Measurements from ENCODE around the gene RFX4. TPM values are rescaled to one million over a fixed set of nuclear protein-coding genes. Genes with fewer than 3 reads are reported as not detected.

RFX4 gene
- total and polyA plus RNA-seq, 2 of the 13 experiments (the other 11 are each of a cell fraction or from before 2014, with no cell fraction given): not detected

GRCh38 chr12:106766393-106766826, 183.6 kb downstream of the RFX4 start:
- Histone ChIP-seq H3K27me3 (ENCODE audit: control insufficient read depth in 1 of 2, insufficient read depth in 2 of 2, low read length in 2 of 2) (peaks cover 0 to 2% of the 10 kb centered on the region in 2 experiments; a peak in 1 of 5 replicates), H3K9me3 (ENCODE audit: low read length) (no peaks in the 10 kb centered on the region), H3K9ac (ENCODE audit: insufficient read depth, low read depth, low read length) (no peak overlapping the region), H2AFZ (ENCODE audit: low read length) (no peak overlapping the region), H3K4me1 (ENCODE audit: insufficient read depth, low read length) (peaks cover 54% of the 10 kb centered on the region), H3K36me3 (replicated peaks in 1 of 2; ENCODE audit: control insufficient read depth in 1 of 2, insufficient read depth in 2 of 2, low read length in 2 of 2) (no peaks in the 10 kb centered on the region), H3K79me2 (ENCODE audit: insufficient read depth, low read length) (no peaks in the 10 kb centered on the region), H4K20me1 (ENCODE audit: insufficient read depth, low read length) (no peaks in the 10 kb centered on the region), H3K4me2 (ENCODE audit: low read depth, low read length) (no peak overlapping the region), H3K4me3 (replicated peaks in 1 of 3; ENCODE audit: insufficient read depth in 1 of 3, low read depth in 2 of 3, low read length in 3 of 3) (no peak overlapping the region), H3K27ac (ENCODE audit: extremely low read length, insufficient read depth, low read length) (no peak overlapping the region)
- ChIA-PET POLR2A (interaction anchor here (0.8 kb wide), 1 partner anchor 12 kb away, joined by 3 read pairs; no protein-coding TSS in a partner anchor), CTCF (ENCODE audit: low intra/inter-chr PET ratio, low total read pairs) (no interaction called here)
- WGBS (ENCODE audit: low lambda C conversion rate): 66% methylated on average over 8 of the region's 8 CpGs
- intact Hi-C loops (cut with micrococcal nuclease; ENCODE audit: unreplicated experiment): no loop called here
- no peak for ATAC-seq
- DNase-seq (ENCODE audit: low spot score): no peak
- no TSS peak for BruUV-seq (replicated peaks)
- no peak for FAIRE-seq
- in situ Hi-C loops (cut with HindIII; ENCODE audit: extremely low pct_ligation_motif_present, low pct_unique_long_range_greater_than_20kb): no loop called here
- TF ChIP-seq SRY (CRISPR knock-in tag; IDR thresholded peaks at IDR 0.05) (no peak), ZBTB33 (CRISPR knock-in tag; IDR thresholded peaks at IDR 0.05) (no peak), DZIP1 (CRISPR knock-in tag; IDR thresholded peaks at IDR 0.05) (no peak), ZZZ3 (CRISPR knock-in tag; IDR thresholded peaks at IDR 0.05; ENCODE audit: borderline replicate concordance) (no peak), ZNF281 (CRISPR knock-in tag; IDR thresholded peaks at IDR 0.05; ENCODE audit: borderline replicate concordance) (no peak), NFAT5 (CRISPR knock-in tag; IDR thresholded peaks at IDR 0.05) (no peak), SRF (IDR thresholded peaks at IDR 0.05; ENCODE audit: low read depth, low read length) (no peak), ZFP41 (CRISPR knock-in tag; IDR thresholded peaks at IDR 0.05; ENCODE audit: borderline replicate concordance) (no peak), MZF1 (CRISPR knock-in tag; IDR thresholded peaks at IDR 0.05; ENCODE audit: borderline replicate concordance) (no peak), ZSCAN9 (CRISPR knock-in tag; IDR thresholded peaks at IDR 0.05; ENCODE audit: borderline replicate concordance) (no peak), EEA1 (CRISPR knock-in tag; IDR thresholded peaks at IDR 0.05; ENCODE audit: borderline replicate concordance) (no peak)
